HG03565 (cell line): Measurements from ENCODE around the gene SLC15A2.
"Not testable (repeated sequence)": the region's sequence is repeated elsewhere in the genome, so short reads cannot be mapped to it uniquely, and the experiment has no call there.

Experiments used
- ATAC-seq: cut with Tn5 transposase; IDR thresholded peaks from one replicate; pipeline ENCODE4 v1.9.1; 2021; ENCODE audit warnings: mild to moderate bottlenecking, moderate library complexity; ENCODE audit not compliant: unreplicated experiment

The SLC15A2 gene

DNA sequence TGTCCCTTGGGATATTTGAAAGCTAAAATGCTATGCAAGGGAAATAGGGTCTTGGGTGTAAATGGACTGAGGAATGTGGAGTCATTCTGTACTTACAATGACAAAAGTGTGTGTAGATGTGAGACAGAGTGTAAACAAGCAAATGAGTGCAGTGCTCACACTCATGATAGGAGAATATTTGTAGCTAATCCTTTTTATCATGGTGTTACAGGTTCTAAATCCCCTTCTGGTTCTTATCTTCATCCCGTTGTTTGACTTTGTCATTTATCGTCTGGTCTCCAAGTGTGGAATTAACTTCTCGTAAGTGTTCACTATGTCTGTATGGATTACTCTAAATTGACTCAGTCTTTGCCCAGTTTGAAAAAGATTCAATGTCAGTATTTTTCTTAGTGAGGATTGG, 30.5 kb downstream of the SLC15A2 start:
- ATAC-seq, result no peak

DNA sequence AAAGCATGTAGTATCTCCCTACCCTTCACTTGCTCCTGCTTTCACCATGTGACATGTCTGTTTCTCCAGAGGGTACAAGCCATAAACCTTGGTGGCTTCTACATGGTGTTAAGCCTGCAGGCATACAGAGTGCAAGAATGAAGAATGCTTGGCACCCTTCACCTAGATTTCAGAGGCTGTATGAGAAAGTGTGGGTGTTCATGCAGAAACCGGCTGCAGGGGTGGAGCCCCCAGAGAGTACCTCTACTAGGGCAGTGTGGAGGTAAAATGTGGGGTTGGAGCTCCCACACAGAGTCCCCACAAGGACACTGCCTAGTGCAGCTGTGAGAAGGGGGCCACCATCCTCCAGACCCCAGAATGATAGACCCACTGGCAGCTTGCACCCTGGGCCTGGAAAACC, 32.2 kb downstream of the SLC15A2 start:
- ATAC-seq, result no peak

DNA sequence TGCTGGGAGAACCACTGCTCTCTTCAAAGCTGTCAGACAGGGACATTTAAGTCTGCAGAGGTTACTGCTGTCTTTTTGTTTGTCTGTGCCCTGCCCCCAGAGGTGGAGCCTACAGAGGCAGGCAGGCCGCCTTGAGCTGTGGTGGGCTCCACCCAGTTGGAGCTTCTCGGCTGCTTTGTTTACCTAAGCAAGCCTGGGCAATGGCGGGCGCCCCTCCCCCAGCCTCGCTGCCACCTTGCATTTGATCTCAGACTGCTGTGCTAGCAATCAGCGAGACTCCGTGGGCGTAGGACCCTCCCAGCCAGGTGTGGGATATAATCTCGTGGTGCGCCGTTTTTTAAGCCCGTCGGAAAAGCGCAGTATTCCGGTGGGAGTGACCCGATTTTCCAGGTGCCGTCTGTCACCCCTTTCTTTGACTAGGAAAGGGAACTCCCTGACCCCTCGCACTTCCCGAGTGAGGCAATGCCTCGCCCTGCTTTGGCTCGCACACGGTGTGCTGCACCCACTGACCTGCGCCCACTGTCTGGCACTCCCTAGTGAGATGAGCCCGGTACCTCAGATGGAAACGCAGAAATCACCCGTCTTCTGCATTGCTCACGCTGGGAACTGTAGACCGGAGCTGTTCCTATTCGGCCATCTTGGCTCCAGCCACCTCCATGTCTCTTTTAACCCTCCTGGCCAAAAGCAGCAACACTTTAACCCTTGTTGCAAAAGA, 44.1 kb downstream of the SLC15A2 start:
- ATAC-seq, result not testable (repeated sequence)

DNA sequence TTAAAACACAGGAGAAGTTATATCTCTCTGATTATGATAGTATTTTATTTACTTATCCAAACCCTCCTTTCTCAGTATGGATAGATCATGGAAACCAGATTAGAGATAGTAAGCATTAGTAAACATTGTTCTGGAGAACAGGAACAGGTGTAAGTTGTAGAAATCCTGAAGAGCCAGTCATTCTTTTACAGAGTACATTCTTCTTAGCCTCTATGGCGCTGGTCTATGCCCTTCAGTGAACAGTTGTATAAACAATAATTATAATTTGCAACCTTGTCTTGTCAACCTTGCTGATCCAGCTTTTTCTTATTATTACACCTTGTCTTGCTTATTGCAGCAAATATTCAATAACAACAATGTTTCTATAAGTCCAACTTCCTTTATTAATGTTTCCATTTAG, 47.4 kb downstream of the SLC15A2 start:
- no peak for ATAC-seq

DNA sequence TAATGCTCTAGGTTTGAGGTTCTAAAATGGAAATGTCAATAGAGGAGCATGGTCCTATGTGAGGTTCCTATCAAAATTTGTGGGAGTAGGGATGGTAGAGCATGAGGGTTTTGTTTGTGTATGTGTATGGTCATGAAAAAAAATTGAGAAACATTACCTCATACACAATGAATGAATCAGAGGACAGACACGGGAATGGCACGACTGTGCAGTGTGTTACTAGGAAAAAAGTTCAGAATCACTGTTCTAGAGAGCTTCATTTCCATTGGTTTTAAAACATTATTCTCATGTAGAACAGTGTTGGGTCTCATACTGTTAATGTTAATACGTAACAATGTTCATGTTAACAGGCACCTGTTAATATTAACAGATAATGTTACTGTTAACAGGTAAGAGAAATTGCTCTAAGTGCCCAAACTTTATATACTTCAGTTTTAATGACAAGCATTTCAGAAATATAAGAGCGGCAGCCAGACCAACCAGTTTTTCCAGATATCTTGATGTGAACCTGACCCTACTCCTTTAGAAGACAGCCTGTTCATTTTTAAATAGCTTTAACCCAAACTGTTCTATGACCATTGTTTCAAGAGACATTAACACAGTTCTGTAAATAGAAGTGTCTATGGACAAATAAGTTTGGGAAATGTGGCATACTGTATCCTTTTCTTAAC, 48.0 kb downstream of the SLC15A2 start:
- ATAC-seq, result no peak

DNA sequence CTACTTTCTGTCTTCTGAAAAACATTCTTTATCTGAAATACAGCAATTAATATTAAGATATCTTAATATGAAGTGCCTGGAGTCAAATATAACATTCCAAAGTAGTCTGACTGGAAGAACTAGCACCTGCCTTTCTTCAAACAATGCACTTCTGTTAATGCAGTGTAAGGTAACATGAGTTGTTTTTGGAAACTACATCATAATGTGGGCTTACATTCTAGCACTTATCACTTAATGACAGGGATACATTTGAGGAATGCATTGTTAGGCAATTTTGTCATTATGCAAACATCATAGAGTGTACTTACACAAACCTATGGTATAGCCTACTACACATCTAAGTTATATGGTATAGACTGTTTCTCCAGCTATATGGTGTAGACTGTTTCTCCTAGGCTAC, 49.2 kb downstream of the SLC15A2 start:
- no peak for ATAC-seq

DNA sequence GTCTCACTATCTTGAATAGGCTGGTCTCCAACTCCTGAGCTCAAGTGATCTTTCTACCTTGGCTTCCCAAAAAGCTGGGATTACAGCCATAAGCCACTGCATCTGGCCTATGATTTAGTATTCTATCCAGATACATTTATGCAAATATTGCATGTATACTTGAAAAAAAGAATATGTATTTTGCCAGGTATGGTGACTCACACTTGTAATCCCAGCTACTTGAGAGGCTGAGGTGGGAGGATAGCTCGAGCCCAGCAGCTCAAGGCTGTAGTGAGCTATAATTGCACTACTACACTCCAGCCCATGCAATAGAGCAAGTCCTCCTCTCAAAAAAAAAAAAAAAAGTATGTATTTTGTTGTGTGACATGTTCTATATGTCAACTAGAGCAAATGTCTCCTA, 54.4 kb downstream of the SLC15A2 start:
- no peak for ATAC-seq

DNA sequence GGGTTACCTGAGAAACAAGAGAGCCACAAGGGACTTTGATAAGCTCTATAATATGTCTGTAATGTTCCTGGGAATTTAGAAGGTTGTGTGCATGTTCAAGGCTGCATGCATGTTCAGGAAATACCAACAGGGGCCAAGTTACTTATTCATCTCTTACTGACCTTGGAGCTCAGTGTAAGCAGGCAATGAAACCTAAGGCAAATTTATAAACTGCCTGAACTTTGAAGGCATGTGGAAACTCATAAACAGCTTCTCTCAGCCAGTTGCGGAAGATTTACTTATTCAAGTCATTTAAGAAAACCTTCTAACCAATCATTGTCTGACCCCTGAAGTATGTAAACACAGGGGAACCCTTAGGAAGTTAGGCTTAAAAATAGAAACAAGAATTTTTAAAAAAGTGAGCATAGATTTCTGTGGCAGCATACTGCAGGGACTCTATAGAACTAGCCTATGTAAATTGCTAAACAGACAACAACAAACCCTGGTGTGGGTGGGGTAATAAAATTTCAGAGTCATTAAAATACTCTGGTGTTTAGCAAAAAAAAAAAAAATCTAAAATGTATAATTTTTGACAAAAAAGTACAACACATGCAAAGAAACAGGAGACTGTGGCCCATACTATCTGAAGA, 57.2 kb downstream of the SLC15A2 start:
- no peak for ATAC-seq

DNA sequence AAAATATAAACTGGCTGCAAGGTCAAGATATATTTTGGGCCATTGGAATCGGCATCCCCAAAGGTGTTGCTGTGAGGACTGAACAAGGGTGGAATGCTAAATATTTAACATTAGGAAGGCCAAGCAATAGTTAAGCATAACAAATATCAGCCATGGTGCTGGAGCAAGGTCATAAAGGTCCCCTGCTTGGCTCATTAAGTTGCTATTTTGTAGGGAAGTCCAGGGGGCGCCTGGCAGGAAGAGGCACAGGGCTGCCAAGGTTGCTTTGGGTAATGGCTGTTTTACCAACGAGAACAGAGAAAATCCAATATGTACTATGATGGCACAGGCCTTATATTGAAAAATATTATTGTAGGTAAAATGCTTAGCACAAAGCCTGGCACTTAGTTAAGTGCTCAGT, 62.2 kb downstream of the SLC15A2 start:
- ATAC-seq, result no peak

DNA sequence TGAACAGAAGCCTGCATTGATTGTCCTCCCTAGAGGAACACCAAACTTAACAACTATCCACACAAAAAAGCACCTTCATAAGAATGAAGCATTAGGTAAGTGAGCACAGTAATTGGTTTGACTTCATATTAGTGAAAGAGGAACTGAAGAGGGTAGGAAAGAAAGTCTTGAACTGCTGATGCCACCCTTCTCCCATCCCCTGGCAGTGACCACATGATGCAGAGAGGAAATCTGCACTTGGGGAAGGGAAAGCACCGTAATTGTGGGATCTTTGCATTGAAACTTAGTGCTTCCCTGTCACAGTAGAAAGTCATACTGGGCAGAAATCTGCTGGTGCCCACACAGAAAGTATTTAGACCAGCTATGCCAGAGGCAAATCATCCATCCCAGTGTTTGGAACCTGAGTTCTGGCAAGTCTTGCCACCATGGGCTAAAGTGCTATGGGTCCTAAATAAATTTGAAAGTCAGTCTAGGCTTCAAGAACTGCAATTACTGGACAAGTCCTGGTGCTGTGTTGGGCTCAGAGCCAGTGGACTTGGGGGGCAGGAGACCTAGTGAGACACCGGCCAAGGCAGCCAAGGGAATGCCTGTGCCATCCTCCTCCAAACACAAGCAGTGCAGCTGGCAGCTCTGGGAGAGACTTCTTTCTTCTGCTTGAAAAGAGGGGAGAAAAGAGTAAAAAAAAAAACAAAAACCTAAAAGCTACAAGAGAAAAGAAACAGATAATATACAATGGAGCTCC, 63.6 kb downstream of the SLC15A2 start:
- ATAC-seq, result no peak

DNA sequence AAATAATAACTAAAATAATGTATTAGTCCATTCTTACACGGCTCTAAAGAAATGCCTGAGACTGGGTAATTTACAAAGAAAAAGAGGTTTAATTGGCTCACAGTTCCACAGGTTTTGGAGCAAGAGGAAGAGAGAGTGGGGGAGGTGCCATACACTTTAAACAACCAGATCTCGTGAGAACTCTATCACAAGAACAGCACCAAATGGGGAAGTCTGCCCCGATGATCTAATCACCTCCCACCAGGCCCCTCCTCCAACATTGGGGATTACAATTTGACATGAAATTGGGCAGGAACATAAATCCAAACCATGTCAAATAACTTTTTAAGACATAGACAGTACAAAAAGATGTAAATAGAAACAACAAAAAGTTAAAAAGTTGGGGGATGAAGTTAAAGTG, 64.6 kb downstream of the SLC15A2 start:
- ATAC-seq, result no peak

DNA sequence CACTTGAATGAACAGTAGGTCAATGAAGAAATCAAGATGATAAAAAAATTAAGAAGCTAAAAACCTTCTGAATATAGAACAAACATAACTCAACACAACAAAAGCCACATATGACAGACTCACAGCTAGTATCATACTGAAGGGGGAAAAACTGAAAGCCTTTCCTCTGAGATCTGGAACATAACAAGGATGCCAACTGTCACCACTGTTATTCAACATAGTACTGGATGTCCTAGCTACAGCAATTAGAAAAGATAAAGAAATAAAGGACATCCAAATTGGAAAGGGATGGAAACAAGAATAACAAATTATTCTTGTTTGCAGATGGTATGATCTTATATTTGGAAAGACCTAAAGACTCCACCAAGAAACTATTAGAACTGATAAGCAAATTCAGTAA, 67.1 kb downstream of the SLC15A2 start:
- no peak for ATAC-seq

DNA sequence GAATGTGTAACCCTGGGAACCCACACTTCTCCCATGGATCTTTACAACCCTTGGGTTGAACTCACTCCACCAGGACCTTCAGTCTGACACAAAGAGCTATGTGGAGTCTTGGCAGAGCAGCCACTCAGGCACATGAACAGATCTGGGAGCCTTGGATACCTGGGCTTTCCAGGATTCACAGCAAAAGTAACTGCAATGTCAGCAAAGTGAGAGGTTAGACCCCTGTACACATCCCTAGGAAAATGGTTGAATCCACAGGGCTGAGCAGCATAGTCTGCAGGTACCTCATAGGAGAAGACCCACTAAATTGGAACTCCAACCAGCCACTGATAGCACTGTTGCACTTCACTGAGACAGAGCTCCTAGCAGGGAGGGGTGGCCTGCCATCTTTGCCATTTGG, 68.2 kb downstream of the SLC15A2 start:
- ATAC-seq, result no peak

DNA sequence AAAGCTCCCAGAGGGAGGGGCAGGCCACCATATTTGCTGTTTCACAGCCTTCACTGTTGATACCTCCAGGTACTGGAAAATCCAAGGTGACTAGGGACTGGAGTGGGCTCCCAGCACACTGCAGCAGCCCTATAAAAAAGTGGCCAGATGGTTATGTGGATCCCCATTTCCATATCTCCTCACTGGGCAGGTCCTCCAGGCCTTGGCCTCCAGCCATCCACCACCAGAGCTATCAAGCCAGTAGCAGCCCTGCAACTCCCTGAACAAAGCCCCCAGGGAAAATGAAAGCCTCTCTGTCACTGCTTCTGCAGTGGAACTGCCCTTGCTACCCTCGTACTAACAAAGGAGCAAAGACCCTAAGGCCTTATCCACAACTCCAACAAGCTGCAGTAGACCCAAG, 69.4 kb downstream of the SLC15A2 start:
- ATAC-seq, result no peak

DNA sequence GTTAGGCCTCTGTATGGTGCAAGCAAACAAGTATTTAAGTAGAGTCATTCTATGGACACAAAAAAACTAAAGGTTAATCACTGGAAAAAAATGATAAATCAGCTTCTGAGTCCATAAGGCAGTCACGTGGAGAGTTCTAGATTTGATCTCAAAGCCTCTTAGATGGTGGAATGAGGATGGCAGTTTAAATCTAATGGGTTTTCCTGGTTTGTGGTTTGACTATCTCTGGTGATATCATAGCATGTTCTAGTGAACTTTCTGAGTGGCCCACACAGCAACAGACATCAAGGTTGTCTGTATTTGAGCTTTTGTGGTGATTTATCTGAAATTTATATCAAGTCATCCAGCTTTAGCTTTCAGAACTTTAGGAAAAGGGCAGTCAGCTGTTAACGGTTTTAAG, 75.4 kb downstream of the SLC15A2 start:
- no peak for ATAC-seq

DNA sequence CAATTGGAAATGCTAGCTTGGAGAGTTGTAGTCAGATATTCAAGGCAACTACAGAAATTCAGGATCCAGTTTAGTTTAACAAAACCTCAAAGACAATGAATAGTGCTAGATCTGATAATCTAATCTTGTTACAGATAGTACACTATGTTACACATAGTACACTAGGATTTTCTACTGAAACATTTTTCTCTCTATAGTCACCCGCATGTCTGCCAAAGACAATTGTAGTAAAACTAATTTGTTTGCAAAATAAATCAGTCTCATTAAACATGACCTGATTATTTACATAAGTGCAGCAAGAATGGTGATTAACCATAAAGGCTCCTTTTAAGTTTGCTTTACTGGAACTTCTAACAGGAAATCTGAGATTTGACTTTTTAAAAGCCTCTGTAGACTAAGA, 75.8 kb downstream of the SLC15A2 start:
- no peak for ATAC-seq

DNA sequence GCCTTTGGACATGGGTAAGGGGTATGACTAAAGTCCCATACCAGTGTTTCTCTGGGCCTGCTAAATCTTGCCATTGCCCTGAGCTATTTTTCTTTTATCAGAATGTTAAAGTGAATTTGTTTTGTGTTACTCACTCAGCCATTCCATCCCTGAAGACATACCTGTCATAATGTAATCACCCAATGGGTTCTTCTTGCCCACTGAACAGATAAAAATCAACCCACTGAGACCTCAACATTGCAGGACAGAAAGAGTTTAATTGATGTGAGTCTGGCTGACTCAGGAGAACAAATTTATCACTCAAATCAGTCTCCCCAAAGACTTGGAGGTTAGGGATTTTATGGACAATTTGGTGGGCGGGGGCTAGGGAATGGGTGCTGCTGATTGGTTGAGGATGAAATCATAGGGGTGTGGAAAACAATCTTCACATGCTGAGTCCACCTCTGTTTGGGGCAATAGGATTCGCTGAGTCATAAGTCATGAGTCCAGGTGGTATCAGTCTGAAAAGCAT, 80.5 kb downstream of the SLC15A2 start:
- ATAC-seq, result no peak

DNA sequence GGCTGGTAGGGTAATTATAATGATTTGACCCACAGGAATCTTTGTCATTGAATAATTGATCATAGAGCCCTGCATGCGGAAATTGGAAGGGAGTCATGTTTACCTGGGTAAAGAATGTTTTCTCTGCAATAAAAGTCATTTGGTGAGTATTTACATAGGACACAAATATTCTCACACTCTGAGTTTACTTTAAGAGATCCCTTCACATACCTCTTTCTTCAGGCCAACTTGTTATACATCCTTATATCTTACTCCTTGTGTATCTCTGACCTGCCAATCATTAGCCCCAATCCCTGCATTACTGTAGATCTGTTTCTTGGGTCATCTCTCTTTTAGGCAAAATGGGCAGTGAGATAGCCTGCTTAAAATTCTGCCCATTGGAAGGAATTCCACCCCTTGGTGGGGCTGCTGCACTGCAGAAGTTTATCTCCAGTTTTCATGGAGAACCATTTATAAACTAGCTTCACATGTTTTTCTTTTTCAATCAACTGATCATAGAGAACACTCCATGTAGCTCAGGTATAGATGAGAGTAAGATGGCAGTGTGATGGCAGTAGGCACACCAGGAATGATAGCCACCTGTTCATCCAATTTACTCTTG, 81.6 kb downstream of the SLC15A2 start:
- no peak for ATAC-seq

DNA sequence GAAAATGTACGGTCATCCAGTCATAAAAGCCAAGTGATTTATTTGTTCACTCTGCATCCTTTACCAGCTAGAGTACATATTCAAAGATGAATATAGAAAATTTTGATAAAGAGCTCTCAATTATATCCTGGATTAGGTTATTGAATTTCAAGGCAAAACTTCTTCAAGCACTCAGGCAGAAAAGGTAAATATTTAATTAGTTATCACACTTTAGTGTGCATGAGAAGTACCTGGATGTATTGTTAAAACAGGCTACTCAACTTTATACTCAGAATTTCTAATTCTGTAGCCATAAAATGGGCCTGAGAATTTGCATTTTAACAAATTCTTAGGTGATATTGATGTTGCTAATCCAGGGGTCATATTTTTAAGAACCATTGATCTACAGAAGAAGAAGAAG, 82.5 kb downstream of the SLC15A2 start:
- ATAC-seq, result no peak

DNA sequence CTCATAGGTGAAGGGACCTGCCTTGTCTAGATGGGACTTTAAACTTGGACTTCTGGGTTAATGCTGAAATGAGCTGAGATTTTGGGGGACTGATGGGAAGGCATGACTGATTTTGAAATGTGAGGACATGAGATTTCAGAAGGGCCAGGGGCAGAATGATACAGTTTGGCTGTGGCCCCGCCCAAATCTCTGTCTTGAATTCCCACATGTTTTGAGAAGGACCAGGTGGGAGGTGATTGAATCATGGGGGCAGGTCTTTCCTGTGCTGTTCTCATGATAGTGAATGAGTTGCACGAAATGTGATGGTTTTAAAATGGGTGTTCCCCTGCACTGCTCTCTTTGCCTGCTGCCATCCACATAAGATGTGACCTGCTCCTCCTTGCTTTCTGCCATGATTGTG, 85.0 kb downstream of the SLC15A2 start:
- no peak for ATAC-seq
